ENCODE results near the gene ANTKMT. TPM values are rescaled to one million over a fixed set of nuclear protein-coding genes. Genes with fewer than 3 reads are reported as not detected.
A peak's percentile ranks its signal among the peaks of the same experiment; 100 is the strongest.

ANTKMT gene
- total and polyA plus RNA-seq, 4 donors, result 11.7 to 62.8 (median 50.7) TPM

GRCh38 chr16:680967-681745 lies 39.8 kb upstream of the ANTKMT start:
- Histone ChIP-seq H3K27me3 (ENCODE audit: control insufficient read depth, insufficient read depth, low read length) (peaks cover 4% of the 10 kb centered on the region), H3K27ac (ENCODE audit: low read depth, low read length) (no peak overlapping the region), H3K4me3 (ENCODE audit: low read depth, low read length) (peak overlapping the region; percentile 61), H3K36me3 (ENCODE audit: control insufficient read depth, insufficient read depth, low read length) (peaks cover 80% of the 10 kb centered on the region), H3K9me3 (ENCODE audit: control insufficient read depth, insufficient read depth, low read length) (no peaks in the 10 kb centered on the region), H3K4me1 (ENCODE audit: control insufficient read depth, insufficient read depth, low read length) (peaks cover 75% of the 10 kb centered on the region)
- no peak for DNase-seq (ENCODE audit: low read depth in 4 of 6, low spot score in 6 of 6)
- 51% methylated on average over 44 of the region's 44 CpGs for WGBS (ENCODE audit: insufficient coverage)

DNA sequence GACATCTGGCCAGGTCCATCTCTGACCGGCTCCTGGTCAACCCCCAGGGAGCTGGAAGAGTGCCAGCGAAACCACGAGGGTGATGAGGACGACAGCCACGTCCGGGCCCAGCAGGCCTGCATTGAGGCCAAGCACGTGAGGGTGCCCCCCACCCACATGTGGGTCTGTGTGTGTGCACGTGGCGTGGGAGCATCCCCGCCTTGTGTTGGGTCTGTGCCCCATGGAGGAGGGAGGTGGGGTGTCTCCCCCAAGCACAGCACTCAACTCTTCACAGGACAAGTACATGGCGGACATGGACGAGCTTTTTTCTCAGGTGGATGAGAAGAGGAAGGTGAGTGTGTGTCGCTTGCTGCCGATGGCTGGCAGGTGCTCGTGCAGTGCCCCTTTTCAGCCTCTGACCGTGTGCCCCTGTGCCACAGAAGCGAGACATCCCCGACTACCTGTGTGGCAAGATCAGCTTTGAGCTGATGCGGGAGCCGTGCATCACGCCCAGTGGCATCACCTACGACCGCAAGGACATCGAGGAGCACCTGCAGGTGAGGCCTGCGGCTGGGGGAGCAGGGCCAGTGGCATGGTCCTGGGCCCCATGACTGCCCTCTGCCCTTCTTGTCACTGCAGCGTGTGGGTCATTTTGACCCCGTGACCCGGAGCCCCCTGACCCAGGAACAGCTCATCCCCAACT lies 39.1 kb upstream of the ANTKMT start:
- DNase-seq (ENCODE audit: low read depth in 4 of 6, low spot score in 6 of 6), result no peak
- Histone ChIP-seq H3K36me3 (ENCODE audit: control insufficient read depth, insufficient read depth, low read length) (peaks cover 80% of the 10 kb centered on the region), H3K27ac (ENCODE audit: low read depth, low read length) (no peak overlapping the region), H3K27me3 (ENCODE audit: control insufficient read depth, insufficient read depth, low read length) (peaks cover 3% of the 10 kb centered on the region), H3K4me1 (ENCODE audit: control insufficient read depth, insufficient read depth, low read length) (peaks cover 77% of the 10 kb centered on the region), H3K4me3 (ENCODE audit: low read depth, low read length) (peak overlapping the region; percentile 61), H3K9me3 (ENCODE audit: control insufficient read depth, insufficient read depth, low read length) (no peaks in the 10 kb centered on the region)
- 83% methylated on average over 28 of the region's 28 CpGs for WGBS (ENCODE audit: insufficient coverage)

DNA sequence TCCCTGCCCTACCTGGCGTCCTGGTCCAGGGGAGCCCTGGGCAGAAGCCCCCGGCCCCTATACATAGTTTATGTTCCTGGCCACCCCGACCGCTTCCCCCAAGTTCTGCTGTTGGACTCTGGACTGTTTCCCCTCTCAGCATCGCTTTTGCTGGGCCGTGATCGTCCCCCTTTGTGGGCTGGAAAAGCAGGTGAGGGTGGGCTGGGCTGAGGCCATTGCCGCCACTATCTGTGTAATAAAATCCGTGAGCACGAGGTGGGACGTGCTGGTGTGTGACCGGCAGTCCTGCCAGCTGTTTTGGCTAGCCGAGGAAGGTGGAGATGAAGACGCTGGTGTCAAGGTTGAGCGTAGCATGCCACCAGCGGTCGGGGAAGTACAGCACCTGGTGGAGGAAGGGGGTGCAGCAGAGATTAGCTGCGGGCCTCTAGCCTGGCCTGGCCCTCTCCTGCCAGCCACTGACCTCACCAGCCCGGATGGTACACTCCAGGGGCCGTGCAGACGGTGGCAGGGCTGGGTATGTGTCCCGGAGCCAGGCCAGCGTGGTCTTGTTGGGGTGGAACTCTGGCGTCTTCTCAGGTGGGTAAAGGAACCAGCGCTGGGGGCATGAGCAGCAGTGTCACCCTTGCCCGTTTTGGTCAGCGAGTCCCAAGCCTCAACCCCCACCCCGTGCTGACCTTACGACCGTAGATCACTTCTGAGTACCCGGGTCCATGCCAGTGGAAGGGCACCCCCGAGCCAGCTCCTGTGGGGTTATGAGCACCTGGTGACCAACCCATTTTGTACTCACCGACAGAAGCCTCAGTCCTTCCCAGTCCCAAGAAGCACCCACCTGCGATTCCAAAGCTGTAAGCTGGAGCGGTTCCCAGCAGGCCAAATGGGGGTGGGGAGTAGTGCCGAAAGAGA lies 38.2 kb upstream of the ANTKMT start:
- no peak overlapping the region for H3K4me3 ChIP-seq (ENCODE audit: low read depth, low read length)
- WGBS (ENCODE audit: insufficient coverage), result 88% methylated on average over 33 of the region's 36 CpGs
- H3K27me3 ChIP-seq (ENCODE audit: control insufficient read depth, insufficient read depth, low read length), result no peaks in the 10 kb centered on the region
- H3K4me1 ChIP-seq (ENCODE audit: control insufficient read depth, insufficient read depth, low read length), result peaks cover 73% of the 10 kb centered on the region
- H3K27ac ChIP-seq (ENCODE audit: low read depth, low read length), result no peak overlapping the region
- peaks cover 80% of the 10 kb centered on the region for H3K36me3 ChIP-seq (ENCODE audit: control insufficient read depth, insufficient read depth, low read length)
- H3K9me3 ChIP-seq (ENCODE audit: control insufficient read depth, insufficient read depth, low read length), result no peaks in the 10 kb centered on the region
- DNase-seq (ENCODE audit: low read depth in 4 of 6, low spot score in 6 of 6), result no peak

DNA sequence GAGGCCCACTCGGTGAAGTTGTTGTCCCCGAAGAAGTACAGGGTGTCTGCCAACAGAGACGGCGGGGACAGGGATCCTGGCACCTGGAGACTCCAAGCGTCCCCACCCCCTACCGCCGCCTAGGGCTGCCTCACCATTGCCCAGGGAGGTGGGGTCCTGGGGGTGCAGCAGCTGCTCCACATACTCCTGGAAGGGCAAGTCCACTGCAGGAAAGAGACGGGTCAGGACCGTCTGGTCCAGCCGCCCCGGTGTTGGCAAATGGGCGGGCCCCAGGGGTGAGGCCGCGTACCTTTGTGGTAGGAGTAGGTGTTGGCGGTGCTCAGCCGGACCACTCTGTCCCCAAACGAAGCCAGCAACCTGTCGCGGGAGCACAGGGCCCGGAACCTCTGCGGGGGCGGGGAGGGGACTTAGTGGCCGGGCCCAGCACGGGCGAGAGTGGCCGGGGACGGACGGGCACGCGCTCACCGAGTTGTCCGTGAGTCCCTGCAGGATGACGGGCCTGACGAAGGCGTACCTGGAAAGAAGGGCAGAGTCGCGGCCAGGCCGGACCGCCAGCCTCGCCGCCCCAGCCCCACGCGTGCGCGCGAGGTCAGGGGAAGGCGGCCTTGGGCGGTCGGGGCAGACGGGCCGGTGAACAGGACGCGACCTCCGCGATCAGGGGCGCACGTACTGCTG lies 37.4 kb upstream of the ANTKMT start:
- Histone ChIP-seq H3K36me3 (ENCODE audit: control insufficient read depth, insufficient read depth, low read length) (peaks cover 80% of the 10 kb centered on the region), H3K9me3 (ENCODE audit: control insufficient read depth, insufficient read depth, low read length) (no peaks in the 10 kb centered on the region), H3K27ac (ENCODE audit: low read depth, low read length) (no peak overlapping the region), H3K4me1 (ENCODE audit: control insufficient read depth, insufficient read depth, low read length) (peaks cover 72% of the 10 kb centered on the region), H3K27me3 (ENCODE audit: control insufficient read depth, insufficient read depth, low read length) (no peaks in the 10 kb centered on the region), H3K4me3 (ENCODE audit: low read depth, low read length) (peak overlapping the region; percentile 33)
- DNase-seq (ENCODE audit: low read depth in 4 of 6, low spot score in 6 of 6), result no peak
- WGBS (ENCODE audit: insufficient coverage), result 16% methylated on average over 57 of the region's 57 CpGs

DNA sequence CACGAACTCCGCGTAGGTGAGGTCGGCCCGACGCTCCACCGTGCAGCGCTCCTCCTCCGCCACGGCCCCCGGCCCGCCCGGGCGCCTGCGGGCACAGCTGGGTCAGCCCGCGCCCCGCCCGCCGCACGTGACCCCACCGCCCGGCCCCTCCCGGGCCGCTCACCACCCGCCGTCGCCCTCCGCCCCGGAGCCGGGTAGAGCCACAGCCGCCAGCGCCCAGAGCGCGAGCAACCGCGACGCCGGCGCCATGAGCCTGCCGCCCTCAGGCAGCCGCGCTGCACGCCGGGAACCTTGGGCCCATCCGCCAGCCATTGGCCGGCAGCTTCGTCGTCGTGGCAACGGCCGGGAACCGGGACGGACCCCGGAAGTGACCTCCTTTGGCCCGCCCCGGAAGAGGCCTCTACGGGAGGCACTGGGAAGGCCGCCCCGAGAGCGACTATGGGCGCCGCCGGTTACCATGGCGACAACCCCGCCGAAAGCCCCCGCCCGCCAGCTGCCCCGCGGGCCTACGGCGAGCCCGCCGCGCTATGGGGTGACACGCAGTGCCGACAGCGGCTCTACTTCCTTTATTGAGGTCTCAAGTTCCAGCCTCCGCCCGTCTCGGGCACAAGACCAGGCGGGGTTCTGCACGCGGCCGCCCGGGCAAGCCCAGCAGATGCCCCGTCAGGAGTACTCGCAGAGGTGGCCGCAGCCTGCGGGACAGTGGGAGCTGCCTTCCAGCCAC lies 36.7 kb upstream of the ANTKMT start, which contains the start of gene JMJD8:
Gene JMJD8 (minus strand): TSS at position 264 of the 724 bp plus-strand sequence. CDS start 15 bp downstream, at position 249.
- H3K27me3 ChIP-seq (ENCODE audit: control insufficient read depth, insufficient read depth, low read length), result no peaks in the 10 kb centered on the region
- peak within 1 kb of the TSS; percentile 69 for H3K27ac ChIP-seq (ENCODE audit: low read depth, low read length)
- no peaks in the 10 kb centered on the region for H3K9me3 ChIP-seq (ENCODE audit: control insufficient read depth, insufficient read depth, low read length)
- peak within 1 kb of the TSS; percentile 40 for H3K4me3 ChIP-seq (ENCODE audit: low read depth, low read length)
- H3K4me1 ChIP-seq (ENCODE audit: control insufficient read depth, insufficient read depth, low read length), result peaks cover 72% of the 10 kb centered on the region
- WGBS (ENCODE audit: insufficient coverage), result 3% methylated on average over 91 of the region's 91 CpGs
- DNase-seq (ENCODE audit: low read depth in 4 of 6, low spot score in 6 of 6), result peak; percentile 80 to 98 (median 88)
- peaks cover 81% of the 10 kb centered on the region for H3K36me3 ChIP-seq (ENCODE audit: control insufficient read depth, insufficient read depth, low read length)

- no peak for DNase-seq (ENCODE audit: low read depth in 4 of 6, low spot score in 6 of 6)
- WGBS (ENCODE audit: insufficient coverage), result 95% methylated on average over 61 of the region's 61 CpGs
- peaks cover 84% of the 10 kb centered on the region for H3K36me3 ChIP-seq (ENCODE audit: control insufficient read depth, insufficient read depth, low read length)
- H3K27ac ChIP-seq (ENCODE audit: low read depth, low read length), result no peak overlapping the region
- H3K9me3 ChIP-seq (ENCODE audit: control insufficient read depth, insufficient read depth, low read length), result no peaks in the 10 kb centered on the region
- no peaks in the 10 kb centered on the region for H3K27me3 ChIP-seq (ENCODE audit: control insufficient read depth, insufficient read depth, low read length)
- H3K4me1 ChIP-seq (ENCODE audit: control insufficient read depth, insufficient read depth, low read length), result peaks cover 75% of the 10 kb centered on the region
- no peak overlapping the region for H3K4me3 ChIP-seq (ENCODE audit: low read depth, low read length)
Measured at GRCh38 chr16:684961-685696, 35.8 kb upstream of the ANTKMT start.

GRCh38 chr16:685967-686366 lies 35.0 kb upstream of the ANTKMT start:
- Histone ChIP-seq H3K27me3 (ENCODE audit: control insufficient read depth, insufficient read depth, low read length) (no peaks in the 10 kb centered on the region), H3K27ac (ENCODE audit: low read depth, low read length) (no peak overlapping the region), H3K4me3 (ENCODE audit: low read depth, low read length) (no peak overlapping the region), H3K9me3 (ENCODE audit: control insufficient read depth, insufficient read depth, low read length) (no peaks in the 10 kb centered on the region), H3K36me3 (ENCODE audit: control insufficient read depth, insufficient read depth, low read length) (peaks cover 80% of the 10 kb centered on the region), H3K4me1 (ENCODE audit: control insufficient read depth, insufficient read depth, low read length) (peaks cover 78% of the 10 kb centered on the region)
- 77% methylated on average over 10 of the region's 10 CpGs for WGBS (ENCODE audit: insufficient coverage)
- DNase-seq (ENCODE audit: low read depth in 4 of 6, low spot score in 6 of 6), result no peak

DNA sequence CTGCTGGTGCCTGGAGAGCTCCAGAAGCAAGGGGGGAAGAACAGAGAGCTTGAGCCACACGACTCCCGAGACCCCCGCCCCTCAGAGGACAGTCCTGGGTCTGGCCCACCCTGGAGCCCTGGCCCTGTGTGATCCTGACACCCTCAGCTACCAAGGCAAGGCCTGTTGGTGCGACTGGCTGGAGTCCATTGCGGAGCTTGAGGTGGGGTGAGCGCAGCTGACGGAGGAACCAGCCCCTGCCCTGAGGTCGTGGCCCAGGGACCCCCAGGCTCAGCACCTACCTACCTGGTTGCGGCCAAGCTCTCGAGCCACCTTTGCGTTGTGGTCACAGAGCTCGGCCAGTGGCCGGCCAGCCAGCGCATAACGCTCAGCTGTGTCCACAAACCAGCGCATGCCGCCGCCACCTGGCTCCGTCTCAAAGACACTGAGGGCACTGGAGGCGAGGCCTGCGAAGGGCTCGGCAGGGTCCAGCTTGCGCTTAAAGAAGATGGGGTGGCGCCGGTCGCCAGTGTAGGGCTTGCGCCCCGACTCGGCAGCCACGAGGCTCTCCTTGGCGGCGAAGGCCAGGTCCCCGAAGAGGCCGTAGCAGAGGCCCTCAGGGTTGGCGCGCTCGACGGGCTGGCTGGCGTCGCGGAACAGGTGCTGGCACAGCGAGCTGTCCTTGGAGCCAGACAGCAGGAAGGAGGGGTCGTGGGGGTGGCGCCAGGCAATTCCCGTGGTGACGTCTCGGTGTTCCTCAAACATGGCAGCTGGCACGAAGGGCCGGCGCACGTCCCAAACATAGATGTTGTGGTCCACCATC lies 34.3 kb upstream of the ANTKMT start:
- WGBS (ENCODE audit: insufficient coverage), result 95% methylated on average over 51 of the region's 51 CpGs
- no peak for DNase-seq (ENCODE audit: low read depth in 4 of 6, low spot score in 6 of 6)
- no peak overlapping the region for H3K4me3 ChIP-seq (ENCODE audit: low read depth, low read length)
- no peak overlapping the region for H3K27ac ChIP-seq (ENCODE audit: low read depth, low read length)
- no peaks in the 10 kb centered on the region for H3K27me3 ChIP-seq (ENCODE audit: control insufficient read depth, insufficient read depth, low read length)
- peaks cover 71% of the 10 kb centered on the region for H3K4me1 ChIP-seq (ENCODE audit: control insufficient read depth, insufficient read depth, low read length)
- H3K36me3 ChIP-seq (ENCODE audit: control insufficient read depth, insufficient read depth, low read length), result peaks cover 73% of the 10 kb centered on the region
- H3K9me3 ChIP-seq (ENCODE audit: control insufficient read depth, insufficient read depth, low read length), result no peaks in the 10 kb centered on the region
